GM12865 (cell line): ENCODE results near the gene SH3PXD2A.

Experiments
- DNase-seq: peaks from one replicate; pipeline ENCODE4 v3.0.0; 2010; ENCODE audit warnings: low read depth
- H3K4me3 ChIP-seq: 2 replicates; pipeline ENCODE4 v1.5.1; 2011; ENCODE audit warnings: mild to moderate bottlenecking, low read depth, low read length, control low read depth
- TF ChIP-seq, protein P1 (sequence below): IDR thresholded peaks from 2 replicates; pipeline ENCODE4 v1.5.1; 2011; ENCODE audit warnings: low read length, control low read depth, low read depth, inconsistent platforms; ENCODE audit not compliant: insufficient read depth; ENCODE audit errors: missing control alignments

SH3PXD2A gene

DNA sequence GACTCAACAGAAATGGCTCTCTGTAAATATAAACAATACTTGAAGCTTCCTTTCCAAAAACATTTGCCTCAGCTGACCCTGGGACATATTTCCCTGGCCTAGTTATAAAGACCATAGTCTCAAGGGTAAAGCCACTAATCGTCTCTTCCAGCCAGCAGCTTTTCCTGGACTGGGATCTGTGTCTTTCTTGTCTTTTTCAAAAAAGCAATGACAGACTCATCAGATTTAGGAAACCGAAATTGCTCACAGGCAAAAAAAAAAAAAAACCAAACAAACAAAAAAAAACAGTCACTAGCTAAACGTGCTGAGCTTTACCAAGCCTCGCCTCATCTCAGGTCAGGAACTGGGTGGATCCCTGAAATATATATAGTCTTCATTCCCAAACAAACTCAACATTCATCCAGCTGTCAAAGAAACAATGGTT, 39.1 kb upstream of the SH3PXD2A start:
- TF ChIP-seq, protein P1, sequence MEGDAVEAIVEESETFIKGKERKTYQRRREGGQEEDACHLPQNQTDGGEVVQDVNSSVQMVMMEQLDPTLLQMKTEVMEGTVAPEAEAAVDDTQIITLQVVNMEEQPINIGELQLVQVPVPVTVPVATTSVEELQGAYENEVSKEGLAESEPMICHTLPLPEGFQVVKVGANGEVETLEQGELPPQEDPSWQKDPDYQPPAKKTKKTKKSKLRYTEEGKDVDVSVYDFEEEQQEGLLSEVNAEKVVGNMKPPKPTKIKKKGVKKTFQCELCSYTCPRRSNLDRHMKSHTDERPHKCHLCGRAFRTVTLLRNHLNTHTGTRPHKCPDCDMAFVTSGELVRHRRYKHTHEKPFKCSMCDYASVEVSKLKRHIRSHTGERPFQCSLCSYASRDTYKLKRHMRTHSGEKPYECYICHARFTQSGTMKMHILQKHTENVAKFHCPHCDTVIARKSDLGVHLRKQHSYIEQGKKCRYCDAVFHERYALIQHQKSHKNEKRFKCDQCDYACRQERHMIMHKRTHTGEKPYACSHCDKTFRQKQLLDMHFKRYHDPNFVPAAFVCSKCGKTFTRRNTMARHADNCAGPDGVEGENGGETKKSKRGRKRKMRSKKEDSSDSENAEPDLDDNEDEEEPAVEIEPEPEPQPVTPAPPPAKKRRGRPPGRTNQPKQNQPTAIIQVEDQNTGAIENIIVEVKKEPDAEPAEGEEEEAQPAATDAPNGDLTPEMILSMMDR = no peak
- H3K4me3 ChIP-seq = no peak overlapping the region
- DNase-seq = no peak

DNA sequence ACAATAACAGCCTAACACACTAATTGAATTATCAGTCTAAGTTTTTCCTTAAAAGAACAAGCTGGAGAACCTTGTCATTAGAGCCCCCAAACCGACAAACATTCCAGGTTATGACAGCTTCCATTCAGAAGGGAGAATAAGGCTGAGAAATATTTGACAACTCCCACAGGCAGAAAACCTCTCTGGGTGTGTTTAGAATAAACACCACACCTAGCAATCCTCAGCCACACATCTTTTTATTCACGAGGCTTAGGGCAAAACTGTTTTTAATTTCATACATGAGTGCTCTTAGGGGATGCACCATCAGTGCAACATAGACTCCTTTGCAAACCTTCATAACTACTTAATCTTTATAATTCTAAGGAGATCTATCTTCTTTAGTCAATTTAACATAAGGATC, 38.4 kb upstream of the SH3PXD2A start:
- H3K4me3 ChIP-seq = no peak overlapping the region
- TF ChIP-seq, protein P1 = no peak
- no peak for DNase-seq

DNA sequence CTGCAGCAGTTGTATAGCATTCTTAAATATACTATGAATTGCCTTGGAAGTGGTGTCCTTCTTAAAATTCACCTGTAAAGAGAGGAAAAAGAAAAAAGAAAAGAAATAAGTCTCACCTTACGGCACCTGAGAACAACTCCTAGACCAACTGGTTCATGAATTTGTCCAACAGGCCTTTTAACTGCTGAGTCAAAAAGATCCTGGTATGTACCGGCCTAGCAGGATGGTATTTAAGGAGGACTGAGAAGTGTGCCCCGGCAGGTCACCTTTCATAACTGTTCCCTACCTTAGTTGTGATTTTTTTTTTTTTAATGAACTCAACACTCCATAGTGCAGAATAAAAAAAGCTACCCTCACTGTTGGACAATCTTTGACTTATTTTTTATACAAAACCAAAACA, 36.8 kb upstream of the SH3PXD2A start:
- DNase-seq = no peak
- no peak overlapping the region for H3K4me3 ChIP-seq
- TF ChIP-seq, protein P1 = no peak

DNA sequence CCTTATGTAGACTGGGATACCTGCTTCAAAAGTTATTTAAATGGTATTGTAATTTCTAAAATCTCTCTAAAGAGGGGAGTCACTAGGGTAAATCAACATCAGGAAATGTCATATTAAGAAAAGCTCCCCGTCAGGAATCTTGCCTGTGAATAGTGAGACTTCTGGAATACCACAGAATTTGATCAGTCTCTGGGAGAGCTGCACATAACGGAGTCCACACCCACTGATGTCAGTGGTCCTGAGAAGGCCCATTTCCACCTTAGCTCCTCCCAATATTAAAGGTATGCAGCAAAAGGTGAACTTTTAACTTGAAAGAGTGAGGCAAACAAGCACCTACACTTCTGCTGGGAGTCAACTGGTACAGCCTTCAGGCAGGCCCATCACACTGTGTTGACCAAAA, 35.3 kb upstream of the SH3PXD2A start:
- DNase-seq = no peak
- TF ChIP-seq, protein P1 = no peak
- H3K4me3 ChIP-seq = no peak overlapping the region

DNA sequence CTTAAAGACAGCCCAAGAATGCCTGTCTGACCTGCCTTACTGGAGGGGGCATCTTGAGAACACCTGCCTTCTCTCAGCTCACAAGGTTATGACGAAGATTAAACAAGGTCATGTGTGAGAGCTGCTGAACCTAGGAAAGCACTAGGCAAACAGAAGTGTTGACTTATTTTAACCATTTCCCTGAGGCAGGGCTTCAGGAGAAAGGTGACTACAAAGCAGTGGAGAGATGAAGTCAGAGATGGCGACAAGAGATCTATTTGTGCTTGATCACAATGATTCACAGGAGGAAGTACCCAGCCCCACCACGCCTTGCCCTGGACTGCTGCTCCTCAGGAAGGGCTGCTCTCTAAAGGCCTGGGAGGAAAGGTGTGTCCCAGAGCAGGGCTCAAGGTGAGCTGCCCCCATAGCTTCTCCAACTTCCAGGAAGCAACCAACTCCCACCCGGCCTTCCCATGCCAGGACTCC, 34.9 kb upstream of the SH3PXD2A start:
- H3K4me3 ChIP-seq = no peak overlapping the region
- TF ChIP-seq, protein P1 = no peak
- DNase-seq = no peak

DNA sequence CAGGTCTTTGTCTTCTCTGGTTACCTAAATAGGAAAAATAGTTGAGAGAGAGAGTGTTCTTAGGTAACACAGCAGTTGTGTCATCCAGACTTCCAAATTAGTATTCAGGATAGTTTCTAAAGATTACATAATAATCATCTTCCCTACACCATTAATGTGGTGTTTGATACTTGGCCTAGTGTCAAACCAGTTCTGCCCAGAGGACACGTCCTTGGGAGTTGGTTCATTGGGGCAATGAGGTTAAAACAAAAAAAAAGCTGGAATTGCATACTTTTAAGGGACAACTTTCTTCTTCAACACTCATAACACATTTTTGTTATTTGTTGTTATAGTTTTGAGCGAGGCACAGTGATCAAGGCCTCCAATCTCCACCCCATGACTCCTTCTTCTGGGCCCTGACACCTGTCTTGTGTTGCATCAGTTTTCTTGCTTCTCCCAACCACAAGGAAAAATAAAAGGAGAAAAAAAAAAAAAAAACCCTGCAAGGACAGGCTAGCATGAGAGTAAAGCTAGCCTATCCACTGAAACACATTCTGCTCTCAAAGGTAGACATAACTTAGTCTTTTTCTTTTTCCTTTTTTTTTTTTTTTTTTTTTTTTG, 33.8 kb upstream of the SH3PXD2A start:
- TF ChIP-seq, protein P1 = no peak
- no peak for DNase-seq
- H3K4me3 ChIP-seq = no peak overlapping the region
